Astrocyte of the hippocampus (primary cell): ENCODE results near the gene RECK.
A peak's percentile ranks its signal among the peaks of the same experiment; 100 is the strongest.
"Not testable (repeated sequence)": the region's sequence is repeated elsewhere in the genome, so short reads cannot be mapped to it uniquely, and the experiment has no call there.

Experiments used
- DNase-seq: peaks from one replicate; pipeline ENCODE4 v3.0.0; 2011; ENCODE audit warnings: low read depth, low spot score

The RECK gene

DNA sequence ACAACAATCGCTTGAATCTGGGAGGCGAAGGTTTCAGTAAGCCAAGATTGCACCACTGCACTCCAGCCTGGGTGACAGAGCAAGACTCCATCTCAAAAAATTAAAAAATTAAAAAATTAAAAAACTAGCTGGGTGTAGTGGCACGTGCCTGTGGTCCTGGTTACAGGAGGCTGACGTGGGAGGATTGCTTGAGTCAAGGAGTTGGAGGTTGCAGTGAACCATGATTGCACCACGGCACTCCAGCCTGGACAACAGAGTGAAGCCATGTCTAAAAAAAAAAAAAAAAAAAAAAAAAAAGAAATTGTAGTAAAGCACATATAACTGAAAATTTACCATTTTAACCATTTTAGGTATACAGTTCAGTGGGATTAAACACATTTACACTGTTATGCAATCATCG, 119.4 kb downstream of the RECK start:
- no peak for DNase-seq

DNA sequence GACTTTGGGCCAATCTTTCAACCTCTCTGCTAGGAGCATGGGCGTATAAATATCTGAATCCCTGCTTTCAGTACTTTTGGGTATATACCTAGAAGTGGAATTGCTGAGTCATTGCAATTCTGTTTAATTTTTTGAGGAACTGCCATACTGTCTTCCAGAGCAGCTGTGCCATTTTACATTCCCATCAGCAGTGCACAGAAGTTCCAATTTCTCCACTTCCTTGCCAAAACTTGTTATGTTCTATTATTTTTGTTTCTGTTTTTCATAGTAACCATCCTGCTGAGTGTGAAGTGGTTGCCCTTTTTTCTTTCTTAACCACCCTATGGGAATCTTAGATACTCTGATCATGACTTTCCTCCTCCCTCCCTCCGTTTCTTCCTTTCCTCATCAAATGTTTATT, 121.4 kb downstream of the RECK start:
- no peak for DNase-seq

DNA sequence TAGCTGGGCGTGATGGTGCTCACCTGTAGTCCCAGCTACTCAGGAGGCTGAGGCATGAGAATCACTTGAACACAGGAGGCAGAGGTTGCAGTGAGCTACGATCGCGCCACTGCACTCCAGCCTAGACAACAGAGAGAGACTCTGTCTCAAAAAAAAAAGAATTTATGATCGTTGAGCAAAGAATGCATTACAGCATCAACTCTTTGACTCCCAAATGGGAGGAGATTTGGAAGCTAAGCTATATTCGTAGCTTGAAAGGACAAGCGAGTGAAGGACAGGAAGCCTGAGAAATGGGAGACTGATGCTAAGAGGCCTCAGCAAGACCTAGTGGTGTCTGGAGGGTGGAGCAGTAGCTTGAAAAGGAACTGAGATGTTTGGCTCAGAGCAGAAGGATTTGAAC, 122.2 kb downstream of the RECK start:
- DNase-seq: no peak

DNA sequence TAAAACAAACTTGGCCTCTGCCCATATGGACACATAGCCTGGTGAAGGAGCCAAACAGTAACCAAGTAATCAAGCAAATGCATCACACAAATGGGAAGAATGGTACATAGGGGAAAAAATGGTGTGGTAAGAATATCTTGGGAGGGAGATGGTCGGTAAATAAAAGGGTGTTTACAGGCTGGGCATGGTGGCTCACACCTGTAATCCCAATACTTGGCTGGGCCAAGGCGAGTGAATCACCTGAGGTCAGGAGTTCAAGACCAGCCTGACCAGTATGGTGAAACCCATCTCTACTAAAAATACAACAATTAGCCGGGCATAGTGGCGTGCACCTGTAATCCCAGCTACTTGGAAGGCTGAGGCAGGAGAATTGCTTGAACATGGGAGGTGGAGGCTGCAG, 122.8 kb downstream of the RECK start:
- DNase-seq: not testable (repeated sequence)

DNA sequence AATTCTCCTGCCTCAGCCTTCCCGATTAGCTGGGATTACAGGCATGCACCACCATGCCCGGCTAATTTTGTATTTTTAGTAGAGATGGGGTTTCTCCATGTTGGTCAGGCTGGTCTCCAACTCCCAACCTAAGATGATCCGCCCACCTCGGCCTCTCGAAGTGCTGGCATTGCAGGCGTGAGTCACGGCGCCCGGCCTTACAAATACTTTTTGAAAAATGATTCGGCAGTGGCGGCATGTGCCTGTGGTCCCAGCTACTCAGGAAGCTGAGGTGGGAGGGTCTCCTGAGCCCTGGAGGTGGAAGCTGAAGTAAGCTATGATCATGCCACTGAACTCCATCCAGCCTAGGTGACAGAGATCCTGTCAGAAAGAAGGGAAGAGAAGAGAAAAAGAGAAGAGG, 123.4 kb downstream of the RECK start:
- not testable (repeated sequence) for DNase-seq

DNA sequence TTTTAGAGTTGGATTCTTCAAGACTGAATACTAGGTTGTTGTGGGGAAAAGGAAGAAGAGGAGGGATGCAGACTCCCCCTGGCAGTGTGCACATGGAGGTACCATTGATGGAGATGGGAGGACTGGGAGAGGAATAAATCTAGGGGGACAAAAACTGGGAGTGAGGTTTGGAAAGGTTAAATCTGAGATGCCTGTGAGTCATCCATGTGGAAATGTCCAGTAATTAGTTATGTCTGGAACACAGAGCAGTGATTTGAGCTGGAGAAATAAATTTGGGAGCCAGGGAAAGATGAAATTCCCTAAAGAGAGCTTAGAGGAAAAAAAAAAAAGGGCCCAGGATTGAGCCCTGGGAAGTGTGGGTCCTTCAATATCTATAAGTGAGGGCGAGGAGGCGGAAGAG, 124.5 kb downstream of the RECK start:
- DNase-seq: peak; percentile 40

DNA sequence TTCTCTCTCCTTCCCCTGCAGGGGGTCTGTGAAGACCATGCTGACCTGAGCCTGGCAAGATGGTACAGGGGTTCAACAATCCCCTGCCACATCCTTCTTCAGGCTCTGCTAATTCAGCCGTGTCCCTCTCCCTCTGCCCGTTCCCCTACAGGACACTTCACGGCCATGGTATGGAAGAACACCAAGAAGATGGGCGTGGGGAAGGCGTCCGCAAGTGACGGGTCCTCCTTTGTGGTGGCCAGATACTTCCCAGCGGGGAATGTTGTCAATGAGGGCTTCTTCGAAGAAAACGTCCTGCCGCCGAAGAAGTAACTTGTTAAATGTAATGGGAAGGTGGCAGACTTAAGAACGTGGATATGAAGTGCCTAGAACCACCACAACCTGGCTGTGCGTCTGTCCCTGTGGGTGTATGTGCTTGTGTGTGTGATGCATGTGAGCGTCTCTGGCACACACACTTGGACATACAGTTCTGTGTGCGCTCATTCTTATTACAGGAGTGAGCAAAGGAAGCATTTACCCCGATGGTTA, 125.6 kb downstream of the RECK start:
- DNase-seq: no peak

DNA sequence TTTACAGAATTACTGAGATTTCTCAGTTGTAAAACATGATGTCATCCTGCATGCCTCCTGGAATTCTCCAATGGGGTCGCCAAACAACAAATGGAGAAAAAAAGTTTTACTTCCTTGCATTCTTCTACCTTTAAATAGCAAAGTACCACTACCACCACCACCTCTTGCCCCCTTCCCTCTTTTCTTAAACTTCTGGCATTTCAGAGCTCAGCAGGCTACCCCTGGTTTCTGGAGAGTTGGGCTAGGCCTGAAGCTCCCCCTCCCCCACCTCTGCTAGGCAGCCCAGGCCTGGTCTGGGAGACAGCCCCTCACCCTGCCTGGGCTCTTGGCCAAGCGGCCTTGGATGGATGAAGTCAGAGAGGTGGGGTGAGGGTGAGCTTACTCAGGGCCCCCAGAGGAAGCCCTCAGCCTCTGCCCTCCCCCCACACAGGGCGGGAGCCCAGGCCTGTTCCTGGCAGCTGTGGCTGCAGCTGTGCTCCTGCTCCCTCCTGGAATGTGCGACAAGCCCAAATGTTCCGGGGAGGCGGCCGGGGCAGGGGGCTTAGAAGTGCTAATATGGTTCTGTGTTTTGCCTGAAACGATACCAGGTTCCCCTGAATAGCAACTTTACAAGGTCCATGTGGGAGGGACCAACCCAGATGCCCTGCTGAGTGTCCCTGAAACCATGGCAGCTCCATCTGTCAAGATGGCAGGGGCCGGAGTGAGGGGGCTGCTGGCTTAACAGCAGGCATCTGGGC, 126.5 kb downstream of the RECK start:
- DNase-seq: peak; percentile 94

DNA sequence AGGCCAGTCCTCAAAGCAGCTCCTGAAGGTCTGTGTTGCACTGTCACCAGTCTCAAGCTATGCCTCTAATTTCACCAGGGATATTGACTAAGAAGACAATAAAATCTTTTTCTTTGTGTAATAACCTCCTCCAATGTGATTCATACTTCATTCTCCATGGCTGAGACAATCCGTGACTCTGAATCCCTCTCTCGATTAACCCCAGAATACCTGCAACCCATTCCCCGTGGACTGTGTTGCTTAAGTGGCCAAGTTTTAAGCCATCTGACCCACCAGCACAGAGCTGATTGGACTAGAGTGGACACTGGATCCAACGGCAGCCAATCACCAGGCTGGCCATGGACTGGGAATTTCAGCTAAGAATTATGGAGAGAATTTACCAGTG, 127.1 kb downstream of the RECK start:
- peak; percentile 51 for DNase-seq

DNA sequence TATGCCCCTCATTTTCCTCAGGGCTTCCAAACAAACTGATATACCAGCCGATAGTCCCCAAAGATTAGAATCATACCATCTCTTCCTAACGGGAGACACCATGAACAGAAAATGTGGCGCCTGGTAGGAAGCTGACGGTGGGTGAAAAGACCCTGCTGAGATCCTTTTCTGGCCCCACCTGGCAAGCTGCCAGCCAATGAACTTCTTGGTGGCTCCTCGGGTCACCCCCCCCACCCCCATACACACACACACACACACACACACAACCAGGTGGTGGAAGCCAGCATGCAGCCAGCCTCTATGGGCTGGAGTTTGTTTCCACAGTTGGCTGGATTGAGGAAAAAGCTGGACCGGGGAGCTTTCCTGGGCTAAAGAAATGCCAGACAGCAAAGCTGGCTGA, 127.7 kb downstream of the RECK start:
- no peak for DNase-seq

DNA sequence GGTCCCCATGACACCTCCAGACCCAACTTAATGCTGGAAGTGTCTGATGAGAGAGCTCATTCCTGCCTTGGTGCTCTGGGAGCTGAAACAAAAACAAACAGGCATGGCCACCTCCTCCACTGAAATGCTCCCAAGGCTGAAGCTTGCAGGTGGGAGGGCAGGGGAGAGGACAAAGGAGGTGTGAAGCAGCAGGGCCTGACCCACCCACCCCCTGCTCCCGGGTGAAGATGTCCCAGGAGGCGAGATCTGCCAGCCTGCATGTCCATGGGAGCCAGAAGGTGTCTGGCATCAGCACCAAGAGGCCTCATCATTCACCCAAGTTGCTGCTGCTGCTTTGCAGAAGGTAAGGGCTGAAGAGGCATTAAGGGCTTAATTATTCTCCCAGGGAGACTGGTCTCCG, 128.3 kb downstream of the RECK start:
- DNase-seq: no peak

DNA sequence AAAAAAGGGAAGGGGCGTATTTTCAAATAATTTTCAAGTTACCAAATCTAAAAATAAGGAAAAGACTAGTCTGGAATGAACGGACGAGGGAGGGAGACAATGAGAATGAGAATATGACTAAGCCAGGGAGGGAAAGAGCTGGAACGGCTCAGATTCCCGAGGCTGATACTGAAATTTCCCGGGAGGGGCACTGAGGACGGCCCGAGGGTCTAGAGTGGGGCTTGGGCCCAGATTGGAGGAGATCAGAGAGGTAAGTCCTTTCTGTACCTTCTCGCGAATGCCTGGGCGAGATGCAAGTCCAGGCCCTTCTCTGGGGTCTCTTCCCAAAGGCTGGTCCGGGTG, 129.1 kb downstream of the RECK start:
- DNase-seq: peak; percentile 47

DNA sequence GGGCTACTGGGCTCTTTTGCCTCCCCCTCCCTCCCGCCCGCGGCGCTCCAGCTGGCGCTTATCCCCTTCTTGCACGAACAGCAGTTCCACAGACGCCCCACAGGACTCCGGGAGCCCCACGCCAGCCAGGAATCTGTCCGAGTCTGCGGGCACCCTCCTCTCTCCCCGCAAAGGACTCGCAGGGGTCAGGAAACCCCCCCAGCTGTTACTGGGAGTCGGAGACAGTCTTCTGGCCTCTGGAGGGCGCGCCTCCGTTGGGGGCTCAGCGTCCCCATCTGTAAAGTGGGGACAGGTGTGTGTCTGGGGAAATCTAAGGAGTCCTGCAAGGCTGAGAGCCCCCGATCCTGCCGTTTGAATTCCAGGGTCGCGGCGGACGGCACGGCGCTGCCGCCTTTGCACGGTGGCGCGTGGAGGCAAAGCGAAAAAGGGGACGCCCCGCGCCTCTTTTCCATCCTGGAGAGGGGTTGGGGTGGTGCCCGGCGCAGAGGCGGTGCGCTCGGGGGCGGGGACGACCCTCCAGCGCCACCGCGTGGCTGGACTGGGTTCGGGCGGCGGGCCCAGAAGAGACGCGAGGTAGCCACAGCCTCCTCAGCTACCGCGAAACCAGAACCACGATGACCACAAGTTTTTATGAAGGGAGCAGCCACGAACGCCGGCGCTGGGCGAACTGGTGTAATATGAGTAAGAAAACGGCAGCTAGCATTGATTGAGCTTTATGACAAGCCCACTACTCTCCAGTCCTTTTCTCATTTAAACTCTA, 129.6 kb downstream of the RECK start:
- peak; percentile 95 for DNase-seq

DNA sequence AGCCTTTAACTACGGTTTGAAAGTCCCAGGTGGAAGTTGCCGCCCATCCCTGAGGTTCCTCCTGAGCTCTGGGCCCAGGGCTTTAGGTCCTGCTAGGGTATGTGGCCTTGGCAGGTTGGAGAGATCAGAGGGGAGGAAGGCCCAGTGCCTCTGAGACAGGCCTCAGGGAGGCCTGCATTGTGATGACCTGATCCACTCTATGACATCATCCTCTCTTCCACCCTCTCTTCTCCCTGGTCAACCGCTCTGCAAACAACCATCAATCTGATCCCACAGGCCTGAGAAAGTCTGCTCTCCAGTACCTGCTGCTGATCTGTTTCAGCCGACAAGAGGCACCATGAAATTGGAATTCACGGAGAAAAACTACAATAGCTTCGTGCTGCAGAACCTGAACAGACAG, 132.5 kb downstream of the RECK start, which contains the start of gene CCIN:
Gene CCIN (plus strand): TSS at position 223 of the 400 bp plus-strand sequence. CDS start 115 bp downstream, at position 338.
- no peak for DNase-seq

DNA sequence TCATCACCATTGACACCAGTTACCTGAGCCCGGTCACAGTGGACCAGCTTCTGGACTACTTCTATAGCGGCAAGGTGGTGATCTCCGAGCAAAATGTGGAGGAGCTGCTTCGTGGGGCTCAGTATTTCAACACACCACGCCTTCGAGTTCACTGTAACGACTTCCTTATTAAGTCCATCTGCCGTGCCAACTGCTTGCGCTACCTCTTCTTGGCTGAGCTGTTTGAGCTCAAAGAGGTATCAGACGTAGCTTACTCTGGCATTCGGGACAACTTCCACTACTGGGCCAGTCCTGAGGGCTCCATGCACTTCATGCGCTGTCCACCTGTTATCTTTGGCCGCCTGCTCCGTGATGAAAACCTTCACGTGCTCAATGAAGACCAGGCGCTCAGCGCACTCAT, 133.0 kb downstream of the RECK start:
- DNase-seq: no peak

DNA sequence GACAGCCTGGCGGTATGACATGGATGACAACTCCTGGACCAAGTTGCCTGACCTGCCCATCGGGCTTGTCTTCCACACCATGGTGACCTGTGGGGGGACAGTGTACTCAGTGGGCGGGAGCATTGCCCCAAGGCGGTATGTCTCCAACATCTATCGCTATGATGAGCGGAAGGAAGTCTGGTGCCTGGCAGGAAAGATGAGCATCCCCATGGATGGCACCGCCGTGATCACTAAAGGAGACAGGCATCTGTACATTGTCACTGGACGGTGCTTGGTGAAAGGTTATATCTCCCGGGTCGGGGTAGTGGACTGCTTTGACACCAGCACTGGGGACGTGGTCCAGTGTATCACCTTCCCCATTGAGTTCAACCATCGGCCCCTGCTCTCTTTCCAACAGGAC, 133.8 kb downstream of the RECK start:
- no peak for DNase-seq

DNA sequence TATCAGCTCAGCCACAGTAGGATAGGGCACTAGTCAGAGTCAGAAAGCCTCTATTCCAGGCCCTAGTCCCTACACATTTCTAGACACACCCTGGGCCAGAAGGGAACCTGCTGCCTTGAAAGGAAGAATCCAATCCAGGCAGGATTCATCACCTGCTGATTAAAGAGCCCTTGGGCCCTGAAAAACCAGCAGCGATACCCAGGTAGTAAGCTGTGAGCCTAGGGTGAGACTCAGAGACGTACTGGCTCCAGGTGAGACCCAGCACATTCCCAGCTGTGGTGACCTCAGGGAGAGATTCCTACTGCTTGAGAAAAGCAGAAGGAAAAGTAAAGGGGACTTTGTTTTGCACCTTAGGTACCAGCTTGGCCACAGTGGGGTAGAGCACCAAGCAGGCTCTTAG, 137.1 kb downstream of the RECK start:
- no peak for DNase-seq
